Neural progenitor cell (in vitro differentiated cells): ENCODE data around the gene UBFD1. TPM values are rescaled to one million over a fixed set of nuclear protein-coding genes. Genes with fewer than 3 reads are reported as not detected.

ENCODE experiments used
- DNase-seq: peaks from one replicate; pipeline ENCODE4 v3.0.0-alpha.2; 2016; ENCODE audit warnings: low spot score
- H2AFZ ChIP-seq: fragments of 200-600 bp; sonication (generic); replicated peaks from 2 replicates; pipeline ENCODE4 v1.6.1; 2016; ENCODE audit warnings: antibody characterized with exemption
- H3F3A ChIP-seq: fragments of 200-600 bp; sonication (generic); 2 replicates; pipeline ENCODE4 v1.6.1; 2016; ENCODE audit warnings: antibody characterized with exemption, low read depth
- H3K27ac ChIP-seq: fragments of 200-600 bp; sonication (generic); 2 replicates; pipeline ENCODE4 v1.5.1; 2016; ENCODE audit warnings: mild to moderate bottlenecking
- H3K27me3 ChIP-seq: fragments of 200-600 bp; sonication (generic); 2 replicates; pipeline ENCODE4 v1.6.1; 2016; ENCODE audit warnings: mild to moderate bottlenecking, moderate library complexity
- H3K36me3 ChIP-seq: fragments of 200-600 bp; sonication (generic); 2 replicates; pipeline ENCODE4 v1.5.1; 2016
- H3K4me1 ChIP-seq: fragments of 200-600 bp; sonication (generic); 2 replicates; pipeline ENCODE4 v1.6.1; 2016; ENCODE audit warnings: mixed run types
- H3K4me2 ChIP-seq: fragments of 200-600 bp; sonication (generic); 2 replicates; pipeline ENCODE4 v1.6.1; 2016
- H3K4me3 ChIP-seq: fragments of 200-600 bp; sonication (generic); 2 replicates; pipeline ENCODE4 v1.5.1; 2016
- H3K79me2 ChIP-seq: fragments of 200-600 bp; sonication (generic); 2 replicates; pipeline ENCODE4 v1.6.1; 2016; ENCODE audit warnings: low read depth
- H3K9ac ChIP-seq: fragments of 200-600 bp; sonication (generic); 2 replicates; pipeline ENCODE4 v1.6.1; 2016
- H3K9me3 ChIP-seq: fragments of 200-600 bp; sonication (generic); 2 replicates; pipeline ENCODE4 v1.5.1; 2016; ENCODE audit warnings: low read depth
- H4K20me1 ChIP-seq: fragments of 200-600 bp; sonication (generic); 2 replicates; pipeline ENCODE4 v1.6.1; 2016; ENCODE audit warnings: low read depth
- H3K27ac Mint-ChIP-seq: 3 replicates; pipeline ENCODE4 v1.8.0; 2021; ENCODE audit warnings: mixed read lengths
- H3K27me3 Mint-ChIP-seq: 2 replicates; pipeline ENCODE4 v1.8.0; 2022; ENCODE audit warnings: low read depth, mild to moderate bottlenecking, inconsistent platforms, moderate library complexity, mixed read lengths; ENCODE audit not compliant: insufficient read depth
- H3K36me3 Mint-ChIP-seq: 3 replicates; pipeline ENCODE4 v1.8.0; 2021; ENCODE audit warnings: mixed read lengths
- H3K4me1 Mint-ChIP-seq: 3 replicates; pipeline ENCODE4 v1.8.0; 2021; ENCODE audit warnings: mixed read lengths
- H3K4me3 Mint-ChIP-seq: 3 replicates; pipeline ENCODE4 v1.8.0; 2021; ENCODE audit warnings: mild to moderate bottlenecking, moderate library complexity, mixed read lengths
- H3K9me3 Mint-ChIP-seq: 3 replicates; pipeline ENCODE4 v1.8.0; 2020; ENCODE audit warnings: mixed read lengths
- EZH2 ChIP-seq: fragments of 200-600 bp; sonication (generic); IDR thresholded peaks from 2 replicates; pipeline ENCODE4 v1.6.1; 2017; ENCODE audit warnings: antibody characterized with exemption, mild to moderate bottlenecking, moderate library complexity
- EZH2phosphoT487 ChIP-seq: fragments of 200-600 bp; sonication (generic); IDR thresholded peaks from 2 replicates; pipeline ENCODE4 v1.6.1; 2017; ENCODE audit warnings: antibody characterized with exemption
- total RNA-seq: library from RNA; depleted of rRNA; stranded (reverse); fragments of >200 nt; gene quantifications from 2 replicates; pipeline ENCODE4 v1.2.3, GENCODE V29; 2015; ENCODE audit warnings: low replicate concordance
- TF ChIP-seq, protein P1 (sequence below): fragments of 200-600 bp; sonication (generic); IDR thresholded peaks from 2 replicates; pipeline ENCODE4 v1.5.1; 2017; ENCODE audit warnings: antibody characterized with exemption, mild to moderate bottlenecking

Gene UBFD1
- total RNA-seq, 1 donor from 2014 or later, result 64.9 TPM

GRCh38 chr16:23571895-23572294 lies 14.4 kb downstream of the UBFD1 start:
- DNase-seq, result no peak
- H3K4me1 Mint-ChIP-seq, result no peaks in the 10 kb centered on the region
- no peak overlapping the region for H3K4me2 ChIP-seq
- no peak overlapping the region for H3K4me3 ChIP-seq
- H3K27ac Mint-ChIP-seq, result peak overlapping the region; percentile 9
- H3K79me2 ChIP-seq, result no peaks in the 10 kb centered on the region
- no peak for TF ChIP-seq EZH2phosphoT487
- no peak for TF ChIP-seq EZH2
- TF ChIP-seq, protein P1, sequence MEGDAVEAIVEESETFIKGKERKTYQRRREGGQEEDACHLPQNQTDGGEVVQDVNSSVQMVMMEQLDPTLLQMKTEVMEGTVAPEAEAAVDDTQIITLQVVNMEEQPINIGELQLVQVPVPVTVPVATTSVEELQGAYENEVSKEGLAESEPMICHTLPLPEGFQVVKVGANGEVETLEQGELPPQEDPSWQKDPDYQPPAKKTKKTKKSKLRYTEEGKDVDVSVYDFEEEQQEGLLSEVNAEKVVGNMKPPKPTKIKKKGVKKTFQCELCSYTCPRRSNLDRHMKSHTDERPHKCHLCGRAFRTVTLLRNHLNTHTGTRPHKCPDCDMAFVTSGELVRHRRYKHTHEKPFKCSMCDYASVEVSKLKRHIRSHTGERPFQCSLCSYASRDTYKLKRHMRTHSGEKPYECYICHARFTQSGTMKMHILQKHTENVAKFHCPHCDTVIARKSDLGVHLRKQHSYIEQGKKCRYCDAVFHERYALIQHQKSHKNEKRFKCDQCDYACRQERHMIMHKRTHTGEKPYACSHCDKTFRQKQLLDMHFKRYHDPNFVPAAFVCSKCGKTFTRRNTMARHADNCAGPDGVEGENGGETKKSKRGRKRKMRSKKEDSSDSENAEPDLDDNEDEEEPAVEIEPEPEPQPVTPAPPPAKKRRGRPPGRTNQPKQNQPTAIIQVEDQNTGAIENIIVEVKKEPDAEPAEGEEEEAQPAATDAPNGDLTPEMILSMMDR, result no peak
- H3K36me3 Mint-ChIP-seq, result peaks cover 23% of the 10 kb centered on the region
- H3K27ac ChIP-seq, result no peak overlapping the region
- H3F3A ChIP-seq, result no peaks in the 10 kb centered on the region
- H4K20me1 ChIP-seq, result peaks cover 16% of the 10 kb centered on the region
- H3K4me1 ChIP-seq, result no peaks in the 10 kb centered on the region
- no peak overlapping the region for H3K9ac ChIP-seq
- H3K9me3 ChIP-seq, result no peaks in the 10 kb centered on the region
- no peaks in the 10 kb centered on the region for H3K27me3 Mint-ChIP-seq
- H3K27me3 ChIP-seq, result no peaks in the 10 kb centered on the region
- H3K4me3 Mint-ChIP-seq, result no peak overlapping the region
- no peaks in the 10 kb centered on the region for H3K9me3 Mint-ChIP-seq
- no peak overlapping the region for H2AFZ ChIP-seq
- H3K36me3 ChIP-seq, result no peaks in the 10 kb centered on the region

DNA sequence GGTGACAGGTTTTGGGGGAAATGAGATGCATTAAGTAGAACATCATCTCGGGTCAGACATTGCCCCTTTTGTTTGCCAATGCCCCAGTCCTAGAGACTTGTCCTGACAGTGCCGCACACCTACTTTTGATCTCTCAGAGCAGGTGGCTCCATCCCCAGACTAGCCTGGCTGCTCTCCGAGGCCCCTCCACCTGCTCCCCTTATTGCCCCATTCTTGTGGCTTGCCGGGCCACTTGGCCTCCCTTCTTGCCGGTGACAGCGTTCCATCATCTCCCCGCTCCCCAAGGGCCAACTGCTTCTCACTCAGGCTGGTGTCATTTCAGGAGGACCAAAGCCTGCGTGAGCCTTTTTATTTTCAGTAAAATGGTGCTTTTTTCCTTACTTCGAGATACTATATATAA lies 14.9 kb downstream of the UBFD1 start:
- Histone ChIP-seq H3K79me2 (no peaks in the 10 kb centered on the region), H2AFZ (no peak overlapping the region), H3K4me2 (no peak overlapping the region), H3K9me3 (no peaks in the 10 kb centered on the region), H3K4me1 (no peaks in the 10 kb centered on the region), H3K27me3 (no peaks in the 10 kb centered on the region), H3K9ac (no peak overlapping the region), H3K4me3 (no peak overlapping the region), H3K27ac (no peak overlapping the region), H3K36me3 (no peaks in the 10 kb centered on the region), H3F3A (no peaks in the 10 kb centered on the region), H4K20me1 (peaks cover 16% of the 10 kb centered on the region)
- H3K4me1 Mint-ChIP-seq, result no peaks in the 10 kb centered on the region
- no peak for DNase-seq
- H3K9me3 Mint-ChIP-seq, result no peaks in the 10 kb centered on the region
- H3K4me3 Mint-ChIP-seq, result no peak overlapping the region
- no peaks in the 10 kb centered on the region for H3K27me3 Mint-ChIP-seq
- TF ChIP-seq, protein P1, result no peak
- no peak for TF ChIP-seq EZH2phosphoT487
- TF ChIP-seq EZH2, result no peak
- peaks cover 18% of the 10 kb centered on the region for H3K36me3 Mint-ChIP-seq
- no peak overlapping the region for H3K27ac Mint-ChIP-seq

DNA sequence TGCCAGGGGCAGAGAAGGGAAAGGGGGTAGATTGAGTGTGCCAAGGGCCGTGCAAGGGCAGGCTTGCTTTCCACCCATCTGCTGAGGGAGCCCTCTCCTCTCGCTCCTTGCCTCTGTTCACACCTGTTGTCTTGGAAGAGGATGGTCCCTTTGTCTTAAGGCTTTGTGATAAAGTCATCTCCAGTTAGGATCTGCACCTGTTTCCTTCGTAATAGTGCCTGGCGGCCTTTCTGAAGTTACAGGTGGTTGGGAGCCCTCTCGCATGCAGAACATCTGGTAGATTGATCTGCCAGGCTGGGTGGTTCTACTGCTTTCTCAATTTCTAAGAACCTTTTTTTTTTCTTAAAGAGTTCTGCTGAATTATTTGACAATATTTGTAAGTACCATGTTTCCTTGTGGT lies 16.3 kb downstream of the UBFD1 start:
- no peaks in the 10 kb centered on the region for H3K79me2 ChIP-seq

More for the DNA sequence above, 16.3 kb downstream of the UBFD1 start:
- no peaks in the 10 kb centered on the region for H3K36me3 ChIP-seq
- no peaks in the 10 kb centered on the region for H3K27me3 ChIP-seq
- no peaks in the 10 kb centered on the region for H3K4me1 ChIP-seq
- no peaks in the 10 kb centered on the region for H3K27me3 Mint-ChIP-seq
- no peaks in the 10 kb centered on the region for H3K4me1 Mint-ChIP-seq
- H2AFZ ChIP-seq, result no peak overlapping the region
- H3K9ac ChIP-seq, result no peak overlapping the region
- H4K20me1 ChIP-seq, result peaks cover 16% of the 10 kb centered on the region
- H3K9me3 Mint-ChIP-seq, result no peaks in the 10 kb centered on the region
- H3K9me3 ChIP-seq, result no peaks in the 10 kb centered on the region
- H3F3A ChIP-seq, result no peaks in the 10 kb centered on the region
- H3K4me3 ChIP-seq, result no peak overlapping the region
- H3K4me3 Mint-ChIP-seq, result no peak overlapping the region
- no peak for DNase-seq
- H3K4me2 ChIP-seq, result no peak overlapping the region
- H3K27ac ChIP-seq, result no peak overlapping the region
- no peak for TF ChIP-seq EZH2
- TF ChIP-seq EZH2phosphoT487, result no peak
- TF ChIP-seq, protein P1, result no peak
- H3K27ac Mint-ChIP-seq, result no peak overlapping the region
- H3K36me3 Mint-ChIP-seq, result peaks cover 16% of the 10 kb centered on the region
